Astrocyte of the spinal cord (primary cell): ENCODE results near the gene BLOC1S5.
A peak's percentile ranks its signal among the peaks of the same experiment; 100 is the strongest.

Source experiments
- DNase-seq: peaks from one replicate; pipeline ENCODE4 v3.0.0; 2011; ENCODE audit warnings: low read depth, low spot score
- H3K4me3 ChIP-seq: 2 replicates; pipeline ENCODE4 v1.5.1; 2011; ENCODE audit warnings: low read depth, mild to moderate bottlenecking, low read length, moderate library complexity
- CTCF ChIP-seq: IDR thresholded peaks from 2 replicates; pipeline ENCODE4 v1.5.1; 2012; ENCODE audit warnings: low read depth, mild to moderate bottlenecking, low read length, inconsistent platforms
- in situ Hi-C: cut with HindIII; loops from 2 replicates; pipeline ENCODE4 v1.10.0; 2017; ENCODE audit warnings: low sequenced_read_pairs

The BLOC1S5 gene

GRCh38 chr6:8073758-8074157 lies 9.6 kb upstream of the BLOC1S5 start:
- no peak overlapping the region for H3K4me3 ChIP-seq
- in situ Hi-C loops, result no loop called here
- TF ChIP-seq CTCF, result no peak
- DNase-seq, result no peak

DNA sequence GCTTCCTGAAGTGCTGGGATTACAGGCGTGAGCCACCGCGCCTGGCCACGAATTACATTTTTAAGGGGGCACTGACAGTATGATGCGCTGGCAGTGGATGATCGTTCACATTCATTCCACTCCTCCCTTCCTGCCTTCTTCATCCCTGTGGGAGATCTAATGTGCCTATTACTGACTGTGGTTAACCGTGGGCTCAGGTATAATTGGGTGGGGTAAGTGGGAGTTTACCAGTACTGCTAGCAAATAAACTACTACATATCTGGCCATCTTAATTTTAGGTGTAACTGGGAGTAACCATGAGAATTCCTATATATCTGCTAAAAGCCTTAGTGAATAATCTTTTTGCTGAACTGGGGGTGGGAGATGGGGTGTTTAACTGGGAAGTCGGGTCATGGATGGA lies 6.5 kb upstream of the BLOC1S5 start:
- in situ Hi-C loops, result no loop called here
- no peak overlapping the region for H3K4me3 ChIP-seq
- TF ChIP-seq CTCF, result no peak
- no peak for DNase-seq

- in situ Hi-C loops, result no loop called here
- TF ChIP-seq CTCF, result no peak
- DNase-seq, result no peak
- no peak overlapping the region for H3K4me3 ChIP-seq
Observed at GRCh38 chr6:8069631-8070284, 5.6 kb upstream of the BLOC1S5 start.

- no peak overlapping the region for H3K4me3 ChIP-seq
- in situ Hi-C loops, result no loop called here
- TF ChIP-seq CTCF, result no peak
- no peak for DNase-seq
Observed at GRCh38 chr6:8069151-8069550, 5.0 kb upstream of the BLOC1S5 start.

- no peak for DNase-seq
- in situ Hi-C loops, result no loop called here
- no peak overlapping the region for H3K4me3 ChIP-seq
- TF ChIP-seq CTCF, result peak; percentile 13
Observed at GRCh38 chr6:8066108-8066507, 1.9 kb upstream of the BLOC1S5 start.

- no peak overlapping the region for H3K4me3 ChIP-seq
- DNase-seq, result no peak
- in situ Hi-C loops, result no loop called here
- no peak for TF ChIP-seq CTCF
Observed at GRCh38 chr6:8065519-8065911, 1.3 kb upstream of the BLOC1S5 start.
